GM19193 (cell line): ENCODE results near the gene PIK3R1.

ENCODE experiments used
- POLR2A ChIP-seq: IDR thresholded peaks from 4 replicates; pipeline ENCODE4 v1.6.1; 2011; ENCODE audit not compliant: insufficient read depth, insufficient read length; ENCODE audit errors: extremely low read depth

PIK3R1 gene

GRCh38 chr5:68265347-68265746, 49.8 kb downstream of the PIK3R1 start:
- no peak for TF ChIP-seq POLR2A

- TF ChIP-seq POLR2A: no peak
These were observed 50.4 kb downstream of the PIK3R1 start for GRCh38 chr5:68265822-68266395.

GRCh38 chr5:68266457-68266856, 50.9 kb downstream of the PIK3R1 start:
- TF ChIP-seq POLR2A: no peak

GRCh38 chr5:68267066-68267465, 51.5 kb downstream of the PIK3R1 start:
- TF ChIP-seq POLR2A: no peak

GRCh38 chr5:68268101-68268851, 52.7 kb downstream of the PIK3R1 start:
- no peak for TF ChIP-seq POLR2A

GRCh38 chr5:68268852-68269130, 53.2 kb downstream of the PIK3R1 start:
- TF ChIP-seq POLR2A: no peak

GRCh38 chr5:68269820-68270219, 54.3 kb downstream of the PIK3R1 start:
- no peak for TF ChIP-seq POLR2A

GRCh38 chr5:68270399-68270975, 54.9 kb downstream of the PIK3R1 start:
- TF ChIP-seq POLR2A: no peak

- no peak for TF ChIP-seq POLR2A
These were observed 55.6 kb downstream of the PIK3R1 start for GRCh38 chr5:68271124-68271523.

- no peak for TF ChIP-seq POLR2A
These were observed 56.7 kb downstream of the PIK3R1 start for GRCh38 chr5:68272289-68272688.

GRCh38 chr5:68273717-68274409, 58.3 kb downstream of the PIK3R1 start:
- TF ChIP-seq POLR2A: no peak

- no peak for TF ChIP-seq POLR2A
These were observed 59.5 kb downstream of the PIK3R1 start for GRCh38 chr5:68274847-68275651.

GRCh38 chr5:68276740-68277139, 61.2 kb downstream of the PIK3R1 start:
- TF ChIP-seq POLR2A: no peak

GRCh38 chr5:68277431-68277830, 61.9 kb downstream of the PIK3R1 start:
- TF ChIP-seq POLR2A: no peak

- no peak for TF ChIP-seq POLR2A
These were observed 64.4 kb downstream of the PIK3R1 start for GRCh38 chr5:68279984-68280383.
